HG03565 (cell line): ENCODE results near the gene RASA3.

Experiments used
- ATAC-seq: cut with Tn5 transposase; IDR thresholded peaks from one replicate; pipeline ENCODE4 v1.9.1; 2021; ENCODE audit warnings: mild to moderate bottlenecking, moderate library complexity; ENCODE audit not compliant: unreplicated experiment

Gene RASA3

GRCh38 chr13:114059946-114060860 is 72.2 kb downstream of the RASA3 start:
- no peak for ATAC-seq

DNA sequence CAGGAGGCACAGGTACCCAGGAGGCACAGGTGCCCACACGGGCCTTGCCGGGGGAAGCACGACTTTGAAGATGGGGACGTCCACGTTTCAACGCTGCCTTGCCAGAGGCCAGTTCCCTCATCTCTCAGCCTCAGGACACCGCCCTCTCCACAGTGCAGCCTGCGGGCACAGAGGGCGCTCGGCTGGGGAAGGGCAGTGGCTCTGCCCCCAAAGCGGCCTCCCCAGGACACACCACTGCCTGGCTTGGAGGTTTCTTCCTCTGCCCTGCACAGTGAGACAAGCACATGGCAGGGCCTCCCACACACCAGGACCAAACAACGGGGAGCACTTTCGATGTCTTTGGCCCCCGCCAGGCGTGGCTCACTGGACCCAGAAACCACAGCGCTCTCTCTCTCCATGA is 73.0 kb downstream of the RASA3 start:
- ATAC-seq, result no peak

DNA sequence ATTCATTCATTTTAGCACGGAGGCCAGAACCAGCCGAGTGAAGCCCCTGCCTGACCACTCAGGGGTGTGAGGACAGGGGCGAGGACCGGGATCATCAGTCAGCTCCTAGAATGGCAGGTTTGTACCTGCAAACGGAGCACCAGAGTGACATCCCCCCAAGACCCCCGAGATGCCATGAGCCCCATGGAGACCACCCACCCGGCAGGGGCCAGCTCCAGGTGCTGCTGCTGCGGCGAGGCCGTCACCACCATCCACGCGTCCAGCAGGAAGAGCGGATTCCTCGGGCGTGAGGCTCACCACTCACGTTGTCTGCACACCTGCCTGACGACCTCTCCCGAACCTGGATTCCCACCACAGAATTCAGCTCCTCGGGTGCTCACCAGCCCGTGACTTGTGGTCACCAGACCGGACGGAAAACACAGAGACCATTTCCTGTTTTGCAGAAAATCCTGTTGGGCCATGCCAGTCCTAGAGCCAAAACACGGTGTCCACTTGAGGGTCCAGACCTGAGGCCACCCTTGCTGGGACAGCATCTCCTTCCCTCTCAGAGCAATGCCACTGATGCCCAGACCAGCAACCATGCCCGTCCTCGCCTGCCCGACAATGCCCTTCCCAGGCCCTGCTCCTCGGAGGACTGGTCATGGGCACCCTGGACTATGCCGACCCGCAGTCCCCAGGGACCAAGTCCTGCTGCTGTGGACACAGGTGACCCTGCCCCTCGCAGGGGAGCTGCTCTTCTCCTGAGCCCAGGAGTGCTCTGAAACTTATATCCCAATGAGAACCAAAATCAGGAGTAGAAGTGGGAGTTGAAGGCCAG is 74.2 kb downstream of the RASA3 start:
- no peak for ATAC-seq

GRCh38 chr13:114057166-114058050 is 75.0 kb downstream of the RASA3 start:
- ATAC-seq, result no peak

GRCh38 chr13:114056205-114057013 is 76.0 kb downstream of the RASA3 start:
- no peak for ATAC-seq

- ATAC-seq, result no peak
These were observed 76.7 kb downstream of the RASA3 start for GRCh38 chr13:114055766-114056165.

DNA sequence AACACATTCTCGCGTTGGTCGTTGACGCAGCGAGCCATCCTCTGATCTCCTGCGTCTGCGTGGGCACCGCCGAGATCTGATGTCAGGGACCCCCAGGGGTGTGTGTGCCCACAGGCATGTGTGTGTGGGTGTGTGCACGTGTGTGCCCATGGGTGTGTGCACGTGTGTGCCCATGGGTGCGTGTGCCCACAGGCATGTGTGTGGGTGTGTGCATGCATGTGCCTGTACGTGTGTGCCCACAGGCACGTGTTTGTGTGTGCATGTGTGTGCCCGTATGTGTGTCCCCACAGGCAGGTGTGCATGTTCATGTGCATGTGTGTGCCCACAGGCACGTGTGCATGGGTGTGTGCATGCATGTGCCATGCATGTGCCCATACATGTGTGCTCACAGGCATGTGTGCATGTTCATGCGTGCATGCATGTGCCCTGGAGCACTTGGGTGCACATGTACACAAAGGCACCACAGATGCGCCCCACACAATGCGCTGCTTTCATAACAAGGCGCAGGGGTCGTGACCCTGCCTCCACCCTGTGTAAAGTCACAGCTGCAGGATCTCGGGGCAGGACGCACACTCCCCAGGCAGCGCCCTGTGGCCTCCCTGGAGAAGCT is 77.5 kb downstream of the RASA3 start:
- no peak for ATAC-seq

GRCh38 chr13:114054264-114054663 is 78.2 kb downstream of the RASA3 start:
- no peak for ATAC-seq

DNA sequence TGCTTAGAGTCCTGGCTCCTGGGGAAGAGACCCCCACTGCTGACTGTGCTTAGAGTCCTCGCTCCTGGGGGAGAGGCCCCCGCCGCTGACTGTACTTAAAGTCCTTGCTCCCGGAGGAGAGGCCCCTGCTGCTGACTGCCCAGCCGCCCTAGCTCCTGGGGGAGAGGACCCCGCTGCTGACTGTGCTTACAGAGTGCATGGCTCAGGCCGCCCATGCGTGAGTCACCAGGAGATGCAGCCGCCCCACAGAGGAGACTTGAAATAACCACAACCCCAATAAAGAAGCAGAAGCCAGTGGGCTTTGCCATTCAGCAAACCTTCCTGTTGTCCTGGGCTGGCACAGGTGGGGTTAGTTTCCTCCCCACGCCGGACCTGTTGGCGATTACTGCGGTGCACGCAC is 79.4 kb downstream of the RASA3 start:
- no peak for ATAC-seq

GRCh38 chr13:114050536-114051450 is 81.6 kb downstream of the RASA3 start:
- no peak for ATAC-seq

DNA sequence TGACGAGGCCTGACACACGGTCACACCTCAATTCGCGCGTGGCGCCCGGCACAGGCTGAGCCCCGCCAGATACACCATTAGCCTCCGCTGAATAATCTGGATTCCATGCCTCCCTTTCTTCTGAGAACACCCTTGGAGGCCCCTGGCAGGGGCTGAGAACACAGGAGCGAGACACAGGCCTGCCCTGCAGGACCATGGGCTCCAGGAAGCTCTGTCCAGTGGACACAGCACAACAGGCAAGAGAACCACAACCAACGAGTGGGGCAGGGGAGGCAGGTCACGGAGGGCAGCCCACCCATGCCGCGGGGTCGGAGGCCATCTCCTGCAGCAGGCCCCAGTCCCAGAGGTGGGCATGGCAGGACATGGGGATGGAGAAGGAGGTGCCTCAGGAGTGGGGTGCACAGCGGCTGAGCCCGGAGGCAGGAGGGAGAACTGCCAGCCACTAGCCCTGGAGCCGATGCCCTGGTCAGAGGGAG is 82.8 kb downstream of the RASA3 start:
- ATAC-seq, result no peak

DNA sequence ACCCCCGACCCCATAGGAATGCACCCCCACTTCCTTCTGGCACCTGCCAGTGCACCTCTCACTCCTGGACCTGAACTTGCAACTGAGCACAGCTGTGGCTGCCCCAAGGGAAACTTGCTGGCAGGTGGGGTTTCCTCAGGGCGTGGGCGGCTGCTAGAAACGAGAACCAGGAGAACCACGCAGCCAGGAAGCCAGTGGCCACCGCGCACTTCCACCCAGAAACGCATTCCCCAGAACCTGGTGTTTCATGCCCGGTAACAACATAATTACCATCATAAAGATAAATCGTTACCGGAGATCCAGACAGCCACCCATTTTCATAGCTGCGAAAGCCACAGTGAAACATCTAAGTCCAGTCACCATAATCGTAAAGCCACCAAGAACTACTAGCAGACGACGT is 83.4 kb downstream of the RASA3 start:
- ATAC-seq, result peak; percentile 53

DNA sequence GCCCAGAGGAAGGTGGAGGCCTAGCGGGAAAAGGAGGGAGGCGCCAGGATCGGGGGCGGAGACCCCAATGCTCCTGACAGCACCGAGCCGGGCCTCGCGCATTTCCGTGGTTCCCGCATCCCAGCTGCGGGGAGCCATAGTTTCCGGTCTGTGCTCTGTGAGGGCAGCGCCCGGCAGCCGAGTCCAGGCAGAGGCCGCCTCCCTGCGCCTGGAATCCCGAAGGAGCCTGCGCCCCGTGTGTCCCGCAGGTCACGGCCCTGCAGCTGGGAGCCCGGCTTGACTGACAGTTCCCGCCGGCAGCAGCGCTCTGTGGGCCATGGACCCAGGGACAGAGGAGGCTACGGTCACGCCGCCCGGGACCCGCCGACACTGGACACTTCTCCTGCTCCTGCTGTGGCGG is 84.0 kb downstream of the RASA3 start:
- no peak for ATAC-seq

DNA sequence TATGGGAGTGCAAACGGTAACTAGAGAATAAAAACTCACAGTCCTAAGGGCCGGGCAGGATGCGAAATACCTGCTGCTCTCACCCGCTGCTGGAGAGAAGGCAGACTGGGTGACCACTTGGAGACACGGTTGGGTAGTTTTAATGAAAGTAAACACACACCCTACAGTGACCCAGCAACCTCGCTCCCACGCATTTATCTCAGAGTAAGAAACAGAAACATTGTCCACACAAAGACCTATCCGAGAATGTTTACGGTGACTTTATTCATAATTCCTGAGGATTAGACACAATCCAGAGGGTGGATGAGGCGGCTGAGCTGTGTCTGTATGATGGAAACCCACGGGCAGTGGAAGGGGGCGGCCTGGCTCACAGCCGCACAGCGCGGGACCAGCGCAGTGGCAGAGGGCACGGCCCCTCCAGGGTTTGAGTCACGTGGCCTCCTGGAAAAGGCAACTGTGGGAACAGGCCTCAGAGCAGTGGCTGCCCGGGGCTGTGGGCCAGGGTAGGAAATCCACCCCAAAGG is 85.0 kb downstream of the RASA3 start:
- no peak for ATAC-seq

DNA sequence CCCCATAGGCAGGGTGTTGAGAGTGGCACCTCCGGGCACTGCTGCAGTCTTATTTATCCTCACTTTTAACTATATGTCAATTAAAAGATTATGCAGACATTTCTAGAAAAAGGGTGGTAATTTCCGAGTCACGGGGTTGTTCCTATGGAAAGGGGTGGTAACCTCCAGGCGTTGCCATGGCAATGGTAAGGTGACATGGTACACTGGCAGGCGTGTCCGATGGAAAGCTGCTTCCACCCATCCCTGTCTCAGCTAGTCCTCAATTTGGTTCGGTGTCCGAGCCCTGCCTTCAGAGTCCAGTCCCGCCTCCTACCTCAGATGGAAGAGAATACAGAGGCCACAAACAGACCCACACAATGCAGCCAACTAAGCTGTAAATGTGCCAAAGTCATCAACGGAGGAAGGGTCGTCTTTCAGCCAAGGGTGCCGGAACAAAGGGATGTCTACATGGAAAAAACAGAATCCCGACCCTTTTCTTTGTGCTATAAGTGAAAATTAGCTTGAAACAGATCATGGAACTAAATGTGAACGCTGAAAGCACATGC is 85.9 kb downstream of the RASA3 start:
- ATAC-seq, result no peak

GRCh38 chr13:114045113-114045735 is 87.2 kb downstream of the RASA3 start:
- ATAC-seq, result no peak

DNA sequence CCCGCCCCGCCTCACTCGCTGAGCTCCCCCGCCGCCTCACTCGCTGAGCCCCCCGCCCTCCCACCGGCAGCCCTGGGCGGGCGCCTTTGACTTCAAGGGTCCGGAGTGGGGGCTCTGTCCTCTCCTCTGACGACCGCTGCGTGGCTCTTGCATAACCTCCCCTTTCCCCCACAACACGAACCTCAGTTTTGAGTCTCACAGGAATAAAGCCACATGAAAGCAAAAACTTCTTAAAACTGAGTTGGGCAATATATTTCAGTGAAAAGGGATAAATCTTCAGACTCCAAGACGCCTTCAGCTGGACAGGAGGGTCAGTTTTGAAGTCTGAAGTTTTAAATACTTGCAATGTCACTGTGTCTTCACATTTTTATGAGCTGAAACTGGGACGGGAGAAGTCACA is 87.9 kb downstream of the RASA3 start:
- ATAC-seq, result no peak
